Neural cell (in vitro differentiated cells): ENCODE measurements around the gene VKORC1.

Experiments used
- EP300 ChIP-seq: fragments of 450-650 bp; conservative IDR thresholded peaks from 2 replicates; pipeline ENCODE4 v1.6.1; 2014; ENCODE audit warnings: antibody characterized with exemption, mild to moderate bottlenecking, moderate library complexity; ENCODE audit not compliant: poor library complexity, severe bottlenecking
- EZH2 ChIP-seq: fragments of 200-600, 300-800 bp; shearing (Covaris generic), sonication (generic); IDR thresholded peaks from 2 replicates; pipeline ENCODE4 v1.6.1; 2014; ENCODE audit warnings: antibody characterized with exemption, low read length, borderline replicate concordance, mild to moderate bottlenecking; ENCODE audit not compliant: insufficient read depth, poor library complexity, severe bottlenecking
- MXI1 ChIP-seq: fragments of 450-650 bp; conservative IDR thresholded peaks from 2 replicates; pipeline ENCODE4 v1.6.1; 2014; ENCODE audit warnings: antibody characterized with exemption, mild to moderate bottlenecking; ENCODE audit not compliant: poor library complexity, severe bottlenecking
- POLR2AphosphoS5 ChIP-seq: IDR thresholded peaks from 2 replicates; pipeline ENCODE4 v1.6.1; 2012
- RAD21 ChIP-seq: fragments of 450-650 bp; conservative IDR thresholded peaks from 2 replicates; pipeline ENCODE4 v1.6.1; 2014; ENCODE audit warnings: antibody characterized with exemption, mild to moderate bottlenecking, moderate library complexity
- TF ChIP-seq, protein P1 (sequence below): fragments of 450-650 bp; IDR thresholded peaks from 2 replicates; pipeline ENCODE4 v1.5.1; 2014; ENCODE audit warnings: antibody characterized with exemption, mild to moderate bottlenecking, moderate library complexity; ENCODE audit not compliant: poor library complexity, severe bottlenecking

DNA sequence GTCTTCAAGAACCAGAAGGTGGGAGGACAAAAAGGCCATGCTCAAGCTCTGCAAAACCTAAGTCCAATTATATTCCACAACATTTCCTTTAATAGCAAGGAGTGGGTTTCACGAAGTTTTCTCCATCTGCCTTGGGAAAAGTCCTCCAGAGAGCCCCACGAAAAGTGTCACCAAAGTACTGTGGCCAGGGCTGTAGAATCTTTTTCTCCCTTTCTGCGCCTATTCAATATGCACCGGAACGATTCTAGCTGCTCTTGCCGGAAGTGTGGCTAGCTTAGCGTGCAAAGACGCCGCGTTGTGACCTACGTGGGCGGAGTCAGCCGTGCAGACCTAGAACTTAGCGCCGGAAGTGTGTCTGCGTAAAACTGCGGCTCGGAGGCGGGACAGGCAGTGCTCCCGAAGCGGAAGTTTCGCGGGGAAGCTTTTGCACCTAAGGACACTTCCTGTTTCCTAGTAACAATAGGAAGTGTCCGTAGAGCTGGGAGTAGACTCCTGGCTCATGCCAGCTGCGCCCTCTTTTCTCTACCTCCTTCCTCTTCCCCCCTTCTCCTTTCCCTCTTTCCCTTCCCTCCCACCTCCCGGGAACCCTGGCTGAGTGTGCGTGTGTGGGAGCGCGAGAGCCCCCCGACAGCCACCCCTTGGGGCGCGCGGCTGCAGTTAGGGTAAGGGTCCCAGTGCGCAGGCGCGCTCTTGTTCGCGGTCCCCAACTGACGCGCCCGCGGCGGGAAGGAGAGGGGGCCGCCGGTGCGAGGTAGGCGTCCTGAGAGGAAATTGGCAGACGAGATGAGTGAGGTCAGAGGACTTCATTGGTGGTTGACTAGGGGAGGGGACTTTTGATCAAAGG lies 20.4 kb downstream of the VKORC1 start, which contains the start of the genes ZNF646 and ZNF668:
- peak; percentile 78 for TF ChIP-seq MXI1
- TF ChIP-seq, protein P1, sequence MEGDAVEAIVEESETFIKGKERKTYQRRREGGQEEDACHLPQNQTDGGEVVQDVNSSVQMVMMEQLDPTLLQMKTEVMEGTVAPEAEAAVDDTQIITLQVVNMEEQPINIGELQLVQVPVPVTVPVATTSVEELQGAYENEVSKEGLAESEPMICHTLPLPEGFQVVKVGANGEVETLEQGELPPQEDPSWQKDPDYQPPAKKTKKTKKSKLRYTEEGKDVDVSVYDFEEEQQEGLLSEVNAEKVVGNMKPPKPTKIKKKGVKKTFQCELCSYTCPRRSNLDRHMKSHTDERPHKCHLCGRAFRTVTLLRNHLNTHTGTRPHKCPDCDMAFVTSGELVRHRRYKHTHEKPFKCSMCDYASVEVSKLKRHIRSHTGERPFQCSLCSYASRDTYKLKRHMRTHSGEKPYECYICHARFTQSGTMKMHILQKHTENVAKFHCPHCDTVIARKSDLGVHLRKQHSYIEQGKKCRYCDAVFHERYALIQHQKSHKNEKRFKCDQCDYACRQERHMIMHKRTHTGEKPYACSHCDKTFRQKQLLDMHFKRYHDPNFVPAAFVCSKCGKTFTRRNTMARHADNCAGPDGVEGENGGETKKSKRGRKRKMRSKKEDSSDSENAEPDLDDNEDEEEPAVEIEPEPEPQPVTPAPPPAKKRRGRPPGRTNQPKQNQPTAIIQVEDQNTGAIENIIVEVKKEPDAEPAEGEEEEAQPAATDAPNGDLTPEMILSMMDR, result peak; percentile 42
- TF ChIP-seq RAD21, result peak; percentile 48
- no peak for TF ChIP-seq EZH2
- peak; percentile 70 for TF ChIP-seq EP300
- TF ChIP-seq POLR2AphosphoS5, result peak; percentile 93
